PC-3 (cell line): Measurements from ENCODE around the gene ACAD11. TPM values are rescaled to one million over a fixed set of nuclear protein-coding genes. Genes with fewer than 3 reads are reported as not detected.

Experiments used
- ATAC-seq: fragments of 200-7000 bp; cut with Tn5 transposase; 2 replicates; pipeline ENCODE4 v1.9.1; 2020; ENCODE audit warnings: mild to moderate bottlenecking, moderate library complexity
- Bru-seq: library from RNA; stranded (reverse); fragments of 400-500 nt; gene quantifications from one replicate; lab custom pipeline; 2021; lab: Mats Ljungman, UMichigan
- BruChase-seq, 2 experiments: library from RNA; stranded (reverse); fragments of 400-500 nt; gene quantifications; one replicate each; lab custom pipeline; 2021; lab: Mats Ljungman, UMichigan
- BruUV-seq: library from RNA; stranded (reverse); fragments of 400-500 nt; replicated peaks from 2 replicates; lab custom pipeline; 2021; lab: Mats Ljungman, UMichigan
- CTCF ChIA-PET: fragments of 300-600 bp; sonication (Branson Sonifier 250); formaldehyde crosslinking; loops from one replicate; lab custom pipeline; 2022; ENCODE audit warnings: antibody characterized with exemption; lab: Charles Lee
- POLR2A ChIA-PET: fragments of 300-600 bp; sonication (Branson Sonifier 250); formaldehyde crosslinking; loops from one replicate; lab custom pipeline; 2022; ENCODE audit warnings: antibody characterized with exemption; ENCODE audit not compliant: unreplicated experiment; lab: Charles Lee
- DNase-seq: peaks from one replicate; pipeline ENCODE4 v3.0.0-alpha.2; 2015
- H2AFZ ChIP-seq: fragments of 300-600 bp; sonication (generic); 2 replicates; pipeline ENCODE4 v1.6.0; 2016; ENCODE audit warnings: antibody characterized with exemption, low read length
- H3F3A ChIP-seq: fragments of 300-600 bp; sonication (generic); one replicate; pipeline ENCODE4 v1.6.0; 2017; ENCODE audit warnings: antibody characterized with exemption, low read length, control low read depth, mild to moderate bottlenecking; ENCODE audit not compliant: unreplicated experiment
- H3K27ac ChIP-seq: fragments of 300-600 bp; sonication (generic); 2 replicates; pipeline ENCODE4 v1.5.1; 2016; ENCODE audit warnings: mild to moderate bottlenecking, low read length
- H3K27me3 ChIP-seq: fragments of 300-600 bp; sonication (generic); 2 replicates; pipeline ENCODE4 v1.6.1; 2016; ENCODE audit warnings: low read length, mixed read lengths
- H3K36me3 ChIP-seq: fragments of 300-600 bp; sonication (generic); 2 replicates; pipeline ENCODE4 v1.6.1; 2016; ENCODE audit warnings: low read depth, mixed run types, low read length, mixed read lengths
- H3K4me1 ChIP-seq: fragments of 300-600 bp; sonication (generic); 2 replicates; pipeline ENCODE4 v1.5.1; 2016; ENCODE audit warnings: low read length; ENCODE audit not compliant: insufficient read depth
- H3K4me2 ChIP-seq: fragments of 300-600 bp; sonication (generic); 2 replicates; pipeline ENCODE4 v1.6.0; 2016; ENCODE audit warnings: low read length
- H3K4me3 ChIP-seq: fragments of 300-600 bp; sonication (generic); 2 replicates; pipeline ENCODE4 v1.5.1; 2016; ENCODE audit warnings: mild to moderate bottlenecking, low read length, mixed read lengths
- H3K79me2 ChIP-seq: fragments of 300-600 bp; sonication (generic); 2 replicates; pipeline ENCODE4 v1.6.1; 2017; ENCODE audit warnings: low read length, mixed read lengths
- H3K9ac ChIP-seq: fragments of 300-600 bp; sonication (generic); 2 replicates; pipeline ENCODE4 v1.6.0; 2016; ENCODE audit warnings: mild to moderate bottlenecking, low read length
- H3K9me2 ChIP-seq: fragments of 300-600 bp; sonication (generic); replicated peaks from 2 replicates; pipeline ENCODE4 v1.6.1; 2016; ENCODE audit warnings: mixed run types, low read length, mixed read lengths
- H3K9me3 ChIP-seq: fragments of 300-600 bp; sonication (generic); 2 replicates; pipeline ENCODE4 v1.6.1; 2016; ENCODE audit warnings: low read length, mixed read lengths
- H4K20me1 ChIP-seq: fragments of 300-600 bp; sonication (generic); 2 replicates; pipeline ENCODE4 v1.6.1; 2016; ENCODE audit warnings: low read length, mixed read lengths
- EZH2 ChIP-seq: fragments of 300-600 bp; sonication (generic); IDR thresholded peaks from one replicate; pipeline ENCODE4 v1.6.1; 2017; ENCODE audit warnings: antibody characterized with exemption, mild to moderate bottlenecking, low read length; ENCODE audit not compliant: unreplicated experiment
- EZH2phosphoT487 ChIP-seq: fragments of 300-600 bp; sonication (generic); IDR thresholded peaks from 2 replicates; pipeline ENCODE4 v1.6.1; 2018; ENCODE audit warnings: mild to moderate bottlenecking, antibody characterized with exemption, low read length, borderline replicate concordance
- intact Hi-C: fragments of 100-400 bp; cut with micrococcal nuclease; formaldehyde crosslinking; loops from 2 replicates; pipeline ENCODE4 v1.9.0; 2023
- long read RNA-seq: library from polyadenylated mRNA; unstranded; transcript quantifications from one replicate; pipeline ENCODE4 v2.0.0, GENCODE V29; 2021; ENCODE audit not compliant: unreplicated experiment
- total RNA-seq: library from RNA; depleted of rRNA; stranded (reverse); fragments of >200 nt; gene quantifications from 2 replicates; pipeline ENCODE4 v1.2.3, GENCODE V29; 2014; rRNA removed
- TF ChIP-seq, protein P1 (sequence below): fragments of 300-600 bp; sonication (generic); conservative IDR thresholded peaks from 2 replicates; pipeline ENCODE4 v1.5.1; 2017; ENCODE audit warnings: antibody characterized with exemption, low read depth, mild to moderate bottlenecking, low read length

Gene ACAD11, protein sequence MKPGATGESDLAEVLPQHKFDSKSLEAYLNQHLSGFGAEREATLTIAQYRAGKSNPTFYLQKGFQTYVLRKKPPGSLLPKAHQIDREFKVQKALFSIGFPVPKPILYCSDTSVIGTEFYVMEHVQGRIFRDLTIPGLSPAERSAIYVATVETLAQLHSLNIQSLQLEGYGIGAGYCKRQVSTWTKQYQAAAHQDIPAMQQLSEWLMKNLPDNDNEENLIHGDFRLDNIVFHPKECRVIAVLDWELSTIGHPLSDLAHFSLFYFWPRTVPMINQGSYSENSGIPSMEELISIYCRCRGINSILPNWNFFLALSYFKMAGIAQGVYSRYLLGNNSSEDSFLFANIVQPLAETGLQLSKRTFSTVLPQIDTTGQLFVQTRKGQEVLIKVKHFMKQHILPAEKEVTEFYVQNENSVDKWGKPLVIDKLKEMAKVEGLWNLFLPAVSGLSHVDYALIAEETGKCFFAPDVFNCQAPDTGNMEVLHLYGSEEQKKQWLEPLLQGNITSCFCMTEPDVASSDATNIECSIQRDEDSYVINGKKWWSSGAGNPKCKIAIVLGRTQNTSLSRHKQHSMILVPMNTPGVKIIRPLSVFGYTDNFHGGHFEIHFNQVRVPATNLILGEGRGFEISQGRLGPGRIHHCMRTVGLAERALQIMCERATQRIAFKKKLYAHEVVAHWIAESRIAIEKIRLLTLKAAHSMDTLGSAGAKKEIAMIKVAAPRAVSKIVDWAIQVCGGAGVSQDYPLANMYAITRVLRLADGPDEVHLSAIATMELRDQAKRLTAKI
- 4.7 and 5.8 TPM in 2 replicates for total RNA-seq
- Bru-seq, nascent RNA = percentile 57 among the genes with signal in this experiment
- percentile 73 among the genes with signal in this experiment for BruChase-seq, experiment 1, labeled RNA remaining after a 6-hour chase
- BruChase-seq, experiment 2, labeled RNA remaining after a 2-hour chase = percentile 82 among the genes with signal in this experiment
- long read RNA-seq, full-length matches to known transcripts = 11 of 17 reads
- long read RNA-seq, partial matches to known transcripts = 2 of 17 reads
- long read RNA-seq, other reads (novel, unspliced or antisense) = 4 of 17 reads

GRCh38 chr3:132659365-132660051 is at the start of gene ACAD11:
Gene ACAD11 (minus strand): TSS chr3:132659809. CDS start chr3:132659751, 58 bp downstream.
- peak within 1 kb of the TSS; percentile 35 for H3K27ac ChIP-seq
- no peaks in the 10 kb centered on the region for H3K27me3 ChIP-seq
- DNase-seq = peak; percentile 52
- ChIA-PET POLR2A (no interaction called here), CTCF (no interaction called here)
- peaks cover 27% of the 10 kb centered on the region for H3K4me1 ChIP-seq
- ATAC-seq = peak; percentile 71
- H3K36me3 ChIP-seq = no peaks in the 10 kb centered on the region
- no peaks in the 10 kb centered on the region for H3K9me3 ChIP-seq
- H3K79me2 ChIP-seq = peaks cover 55% of the 10 kb centered on the region
- peaks cover 3% of the 10 kb centered on the region for H3F3A ChIP-seq
- H2AFZ ChIP-seq = peak within 1 kb of the TSS; percentile 96
- H3K9me2 ChIP-seq = no peaks in the 10 kb centered on the region
- peaks cover 6% of the 10 kb centered on the region; the same call in 1 of the 2 replicates for H4K20me1 ChIP-seq
- TF ChIP-seq, protein P1, sequence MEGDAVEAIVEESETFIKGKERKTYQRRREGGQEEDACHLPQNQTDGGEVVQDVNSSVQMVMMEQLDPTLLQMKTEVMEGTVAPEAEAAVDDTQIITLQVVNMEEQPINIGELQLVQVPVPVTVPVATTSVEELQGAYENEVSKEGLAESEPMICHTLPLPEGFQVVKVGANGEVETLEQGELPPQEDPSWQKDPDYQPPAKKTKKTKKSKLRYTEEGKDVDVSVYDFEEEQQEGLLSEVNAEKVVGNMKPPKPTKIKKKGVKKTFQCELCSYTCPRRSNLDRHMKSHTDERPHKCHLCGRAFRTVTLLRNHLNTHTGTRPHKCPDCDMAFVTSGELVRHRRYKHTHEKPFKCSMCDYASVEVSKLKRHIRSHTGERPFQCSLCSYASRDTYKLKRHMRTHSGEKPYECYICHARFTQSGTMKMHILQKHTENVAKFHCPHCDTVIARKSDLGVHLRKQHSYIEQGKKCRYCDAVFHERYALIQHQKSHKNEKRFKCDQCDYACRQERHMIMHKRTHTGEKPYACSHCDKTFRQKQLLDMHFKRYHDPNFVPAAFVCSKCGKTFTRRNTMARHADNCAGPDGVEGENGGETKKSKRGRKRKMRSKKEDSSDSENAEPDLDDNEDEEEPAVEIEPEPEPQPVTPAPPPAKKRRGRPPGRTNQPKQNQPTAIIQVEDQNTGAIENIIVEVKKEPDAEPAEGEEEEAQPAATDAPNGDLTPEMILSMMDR = peak; percentile 61
- TF ChIP-seq EZH2phosphoT487 = no peak
- peak within 1 kb of the TSS; percentile 90 for H3K9ac ChIP-seq
- intact Hi-C loops = loop anchor here (1.0 kb wide), 1 partner anchor 62 kb away; no protein-coding TSS in a partner anchor
- peak within 1 kb of the TSS; percentile 93 for H3K4me3 ChIP-seq
- peak within 1 kb of the TSS; percentile 93 for H3K4me2 ChIP-seq
- BruUV-seq = TSS peak; percentile 72

- no peaks in the 10 kb centered on the region for H3K9me2 ChIP-seq
- H3K4me2 ChIP-seq = no peak overlapping the region
- ChIA-PET CTCF (no interaction called here), POLR2A (no interaction called here)
- DNase-seq (no peak), ATAC-seq (no peak)
- H3K79me2 ChIP-seq = no peaks in the 10 kb centered on the region
- no TSS peak for BruUV-seq
- H3K27ac ChIP-seq = no peak overlapping the region
- intact Hi-C loops = no loop called here
- no peaks in the 10 kb centered on the region for H3K4me1 ChIP-seq
- H3F3A ChIP-seq = no peaks in the 10 kb centered on the region
- 0 out of 2 replicates have a peak, but pooled peaks cover 2% of the 10 kb centered on the region for H3K36me3 ChIP-seq
- no peak overlapping the region for H3K4me3 ChIP-seq
- H2AFZ ChIP-seq = no peak overlapping the region
- no peak overlapping the region for H3K9ac ChIP-seq
- H3K27me3 ChIP-seq = no peaks in the 10 kb centered on the region
- no peaks in the 10 kb centered on the region for H3K9me3 ChIP-seq
- no peaks in the 10 kb centered on the region for H4K20me1 ChIP-seq
- TF ChIP-seq, protein P1 = no peak
- no peak for TF ChIP-seq EZH2
Observed at GRCh38 chr3:132703733-132704132, 44.1 kb upstream of the ACAD11 start.
